Mammary epithelial cell (primary cell): Measurements from ENCODE around the gene ABHD11.

Source experiments
- EZH2 ChIP-seq: IDR thresholded peaks from 2 replicates; pipeline ENCODE4 v1.6.1; 2012; ENCODE audit warnings: low read length, inconsistent platforms, borderline replicate concordance
- TF ChIP-seq, protein P1 (sequence below), 2 donors: IDR thresholded peaks in 1 of 2; conservative IDR thresholded peaks in 1 of 2; 2 replicates each; pipeline ENCODE4 v1.5.1; 2011 to 2012; ENCODE audit warnings: inconsistent platforms in 2 of 2, low read length in 2 of 2, mild to moderate bottlenecking in 2 of 2, control low read depth in 1 of 2, low read depth in 1 of 2; ENCODE audit not compliant: insufficient read depth in 1 of 2; ENCODE audit errors: extremely low read depth in 1 of 2

DNA sequence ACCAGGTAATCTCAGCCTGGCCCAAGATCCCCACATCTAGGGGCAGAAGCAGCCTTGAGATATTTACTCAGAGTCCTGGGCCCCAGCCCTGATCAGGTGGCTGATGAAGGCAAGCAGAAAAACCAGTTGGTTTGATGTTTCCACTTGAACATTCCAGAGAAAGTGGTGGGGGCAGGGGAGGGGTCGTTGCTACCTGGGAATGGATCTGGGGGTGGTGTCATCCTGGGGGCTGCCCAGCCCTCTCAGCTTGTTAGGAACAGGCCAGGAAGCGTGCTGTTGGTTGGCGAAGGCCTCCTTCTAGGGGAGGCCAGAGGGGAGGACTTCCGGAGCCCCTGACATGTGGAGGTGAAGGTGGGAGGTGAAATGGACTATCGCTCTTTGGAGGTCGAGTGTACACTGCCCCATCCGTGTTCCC is 3.7 kb upstream of the ABHD11 start:
- no peak for TF ChIP-seq EZH2
- TF ChIP-seq, protein P1, sequence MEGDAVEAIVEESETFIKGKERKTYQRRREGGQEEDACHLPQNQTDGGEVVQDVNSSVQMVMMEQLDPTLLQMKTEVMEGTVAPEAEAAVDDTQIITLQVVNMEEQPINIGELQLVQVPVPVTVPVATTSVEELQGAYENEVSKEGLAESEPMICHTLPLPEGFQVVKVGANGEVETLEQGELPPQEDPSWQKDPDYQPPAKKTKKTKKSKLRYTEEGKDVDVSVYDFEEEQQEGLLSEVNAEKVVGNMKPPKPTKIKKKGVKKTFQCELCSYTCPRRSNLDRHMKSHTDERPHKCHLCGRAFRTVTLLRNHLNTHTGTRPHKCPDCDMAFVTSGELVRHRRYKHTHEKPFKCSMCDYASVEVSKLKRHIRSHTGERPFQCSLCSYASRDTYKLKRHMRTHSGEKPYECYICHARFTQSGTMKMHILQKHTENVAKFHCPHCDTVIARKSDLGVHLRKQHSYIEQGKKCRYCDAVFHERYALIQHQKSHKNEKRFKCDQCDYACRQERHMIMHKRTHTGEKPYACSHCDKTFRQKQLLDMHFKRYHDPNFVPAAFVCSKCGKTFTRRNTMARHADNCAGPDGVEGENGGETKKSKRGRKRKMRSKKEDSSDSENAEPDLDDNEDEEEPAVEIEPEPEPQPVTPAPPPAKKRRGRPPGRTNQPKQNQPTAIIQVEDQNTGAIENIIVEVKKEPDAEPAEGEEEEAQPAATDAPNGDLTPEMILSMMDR (conservative IDR thresholded peaks at IDR 0.05 in 1 of 2, IDR thresholded peaks at IDR 0.05 in 1 of 2; ENCODE audit: extremely low read depth in 1 of 2, insufficient read depth in 1 of 2, low read depth in 1 of 2, low read length in 2 of 2): no peak
